CD4-positive, alpha-beta T cell (primary cell): ENCODE results near the gene SERPINA10. TPM values are rescaled to one million over a fixed set of nuclear protein-coding genes. Genes with fewer than 3 reads are reported as not detected.

Experiments
- ATAC-seq: fragments of 200-7000 bp; cut with Tn5 transposase; one replicate; pipeline ENCODE4 v1.10.0; 2022; ENCODE audit warnings: mild to moderate bottlenecking; ENCODE audit not compliant: poor library complexity
- CTCF ChIA-PET: fragments of 350-600 bp; sonication (Branson Sonifier 250); formaldehyde crosslinking; loops from one replicate; lab custom pipeline; 2021; ENCODE audit warnings: antibody characterized with exemption, inconsistent platforms; lab: Charles Lee
- POLR2A ChIA-PET: fragments of 350-600 bp; sonication (Branson Sonifier 250); formaldehyde crosslinking; loops from one replicate; lab custom pipeline; 2021; ENCODE audit warnings: antibody characterized with exemption, inconsistent platforms; lab: Charles Lee
- DNase-seq, 14 experiments: peaks; one replicate each; pipeline ENCODE4 v3.0.0-alpha.2; 2013 to 2020; ENCODE audit warnings: mixed read lengths in 2 of 14
- H3K27ac ChIP-seq, 2 donors: one replicate each; pipeline versions ENCODE4 v1.5.1 to v1.7.0; 2013; ENCODE audit warnings: low read length in 2 of 2, low read depth in 1 of 2, mild to moderate bottlenecking in 1 of 2
- H3K27me3 ChIP-seq, 2 experiments: 1 replicate in 1 of 2; 2 replicates in 1 of 2; pipeline versions ENCODE4 v1.6.1 to v1.7.0; 2013; ENCODE audit warnings: low read length in 2 of 2, control low read depth in 1 of 2, mild to moderate bottlenecking in 1 of 2, moderate library complexity in 1 of 2; ENCODE audit not compliant: insufficient read depth in 2 of 2, control insufficient read depth in 1 of 2
- H3K36me3 ChIP-seq: one replicate; pipeline ENCODE4 v1.6.1; 2013; ENCODE audit warnings: low read length, control low read depth; ENCODE audit not compliant: insufficient read depth
- H3K4me1 ChIP-seq: one replicate; pipeline ENCODE4 v1.6.1; 2013; ENCODE audit warnings: low read length, control low read depth; ENCODE audit not compliant: insufficient read depth
- H3K4me3 ChIP-seq: one replicate; pipeline ENCODE4 v1.5.1; 2013; ENCODE audit warnings: mild to moderate bottlenecking, low read length, moderate library complexity
- H3K9me3 ChIP-seq, 2 experiments: 1 replicate in 1 of 2; 2 replicates in 1 of 2; pipeline versions ENCODE4 v1.6.1 to v1.7.0; 2013; ENCODE audit warnings: low read length in 2 of 2, mild to moderate bottlenecking in 2 of 2, control low read depth in 1 of 2, moderate library complexity in 1 of 2; ENCODE audit not compliant: control insufficient read depth in 1 of 2, insufficient read depth in 1 of 2
- H3K27ac Mint-ChIP-seq: one replicate; pipeline ENCODE4 v1.8.0; 2020; ENCODE audit warnings: mixed read lengths
- H3K27me3 Mint-ChIP-seq: one replicate; pipeline ENCODE4 v1.8.0; 2021; ENCODE audit warnings: mixed read lengths
- H3K36me3 Mint-ChIP-seq: one replicate; pipeline ENCODE4 v1.8.0; 2021; ENCODE audit warnings: low read depth, mixed read lengths
- H3K4me1 Mint-ChIP-seq: one replicate; pipeline ENCODE4 v1.8.0; 2021; ENCODE audit warnings: low read depth, mixed read lengths
- H3K4me3 Mint-ChIP-seq: one replicate; pipeline ENCODE4 v1.8.0; 2020; ENCODE audit warnings: mild to moderate bottlenecking, mixed read lengths
- H3K9me3 Mint-ChIP-seq: one replicate; pipeline ENCODE4 v1.8.0; 2020; ENCODE audit warnings: mixed read lengths
- CTCF ChIP-seq: fragments of 200-600 bp; IDR thresholded peaks from one replicate; pipeline ENCODE4 v1.8.0; 2022; ENCODE audit warnings: antibody characterized with exemption, mild to moderate bottlenecking
- intact Hi-C, 2 experiments: fragments of 100-400 bp; cut with DNase I in 1 of 2; cut with micrococcal nuclease in 1 of 2; formaldehyde crosslinking; loops; one replicate each; pipeline versions ENCODE4 v1.15.1 to v1.9.0; 2023 to 2025; cut with DNase I, micrococcal nuclease
- total RNA-seq, 174 experiments: library from RNA in 2 of 174; stranded (reverse) in 2 of 174; gene quantifications; one replicate each; pipeline ENCODE4 v1.2.3 and lab custom pipeline; 2021 to 2026

SERPINA10 gene
- total RNA-seq, 2 experiments from 2014 or later, result not detected

GRCh38 chr14:94244182-94244581, 48.9 kb downstream of the SERPINA10 start:
- Histone ChIP-seq H3K27ac (no peak overlapping the region), H3K27me3 (no peaks in the 10 kb centered on the region), H3K9me3 (no peaks in the 10 kb centered on the region), H3K4me3 (no peak overlapping the region), H3K4me1 (no peaks in the 10 kb centered on the region), H3K36me3 (no peaks in the 10 kb centered on the region)
- DNase-seq (no peak), ATAC-seq (no peak)
- no peak for TF ChIP-seq CTCF
- no peak overlapping the region for H3K27ac Mint-ChIP-seq
- peaks cover 10% of the 10 kb centered on the region for H3K36me3 Mint-ChIP-seq
- intact Hi-C loops, result no loop called here
- H3K9me3 Mint-ChIP-seq, result no peaks in the 10 kb centered on the region
- POLR2A ChIA-PET, result no interaction called here
- peaks cover 11% of the 10 kb centered on the region for H3K27me3 Mint-ChIP-seq
- no peaks in the 10 kb centered on the region for H3K4me1 Mint-ChIP-seq
- CTCF ChIA-PET, result no interaction called here
- no peak overlapping the region for H3K4me3 Mint-ChIP-seq

- no peak for TF ChIP-seq CTCF
- intact Hi-C loops, result no loop called here
- Mint-ChIP-seq H3K27me3 (peaks cover 3% of the 10 kb centered on the region), H3K4me3 (no peak overlapping the region), H3K9me3 (no peaks in the 10 kb centered on the region), H3K36me3 (no peaks in the 10 kb centered on the region), H3K27ac (no peak overlapping the region), H3K4me1 (no peaks in the 10 kb centered on the region)
- ChIA-PET POLR2A (no interaction called here), CTCF (no interaction called here)
- Histone ChIP-seq H3K36me3 (no peaks in the 10 kb centered on the region), H3K27me3 (no peaks in the 10 kb centered on the region), H3K9me3 (no peaks in the 10 kb centered on the region), H3K27ac (no peak overlapping the region), H3K4me1 (no peaks in the 10 kb centered on the region), H3K4me3 (no peak overlapping the region)
- ATAC-seq (no peak), DNase-seq (no peak)
Observed at GRCh38 chr14:94239406-94239805, 53.7 kb downstream of the SERPINA10 start.

GRCh38 chr14:94237983-94238382, 55.1 kb downstream of the SERPINA10 start:
- no peak for TF ChIP-seq CTCF
- Mint-ChIP-seq H3K27ac (no peak overlapping the region), H3K4me3 (no peak overlapping the region), H3K9me3 (no peaks in the 10 kb centered on the region), H3K4me1 (no peaks in the 10 kb centered on the region), H3K36me3 (no peaks in the 10 kb centered on the region), H3K27me3 (peaks cover under 1% of the 10 kb centered on the region)
- Histone ChIP-seq H3K4me1 (no peaks in the 10 kb centered on the region), H3K27me3 (no peaks in the 10 kb centered on the region), H3K4me3 (no peak overlapping the region), H3K9me3 (no peaks in the 10 kb centered on the region), H3K36me3 (no peaks in the 10 kb centered on the region), H3K27ac (no peak overlapping the region)
- intact Hi-C loops, result no loop called here
- ATAC-seq, result no peak
- DNase-seq, result no peak
- ChIA-PET POLR2A (no interaction called here), CTCF (no interaction called here)
